Glutamatergic neuron (in vitro differentiated cells): ENCODE measurements around the gene C16orf54. TPM values are rescaled to one million over a fixed set of nuclear protein-coding genes. Genes with fewer than 3 reads are reported as not detected.
"Not testable (repeated sequence)": the region's sequence is repeated elsewhere in the genome, so short reads cannot be mapped to it uniquely, and the experiment has no call there.

ENCODE experiments used
- DNase-seq: peaks from one replicate; pipeline ENCODE4 v3.0.0; 2022
- H3K27ac Mint-ChIP-seq: one replicate; pipeline ENCODE4 v1.8.0; 2020; ENCODE audit warnings: mild to moderate bottlenecking, mixed read lengths, inconsistent platforms; ENCODE audit not compliant: unreplicated experiment
- H3K27me3 Mint-ChIP-seq: one replicate; pipeline ENCODE4 v1.8.0; 2020; ENCODE audit warnings: mild to moderate bottlenecking, moderate library complexity, mixed read lengths, inconsistent platforms; ENCODE audit not compliant: unreplicated experiment
- H3K36me3 Mint-ChIP-seq: one replicate; pipeline ENCODE4 v1.8.0; 2020; ENCODE audit warnings: mild to moderate bottlenecking, mixed read lengths, inconsistent platforms; ENCODE audit not compliant: unreplicated experiment
- H3K4me1 Mint-ChIP-seq: one replicate; pipeline ENCODE4 v1.8.0; 2020; ENCODE audit warnings: mild to moderate bottlenecking, low read depth, mixed read lengths, inconsistent platforms; ENCODE audit not compliant: unreplicated experiment
- H3K4me3 Mint-ChIP-seq: one replicate; pipeline ENCODE4 v1.8.0; 2020; ENCODE audit warnings: mild to moderate bottlenecking, mixed read lengths, inconsistent platforms; ENCODE audit not compliant: unreplicated experiment
- H3K9me3 Mint-ChIP-seq: one replicate; pipeline ENCODE4 v1.8.0; 2020; ENCODE audit warnings: mild to moderate bottlenecking, moderate library complexity, mixed read lengths, inconsistent platforms; ENCODE audit not compliant: unreplicated experiment
- long read RNA-seq: library from polyadenylated mRNA; unstranded; transcript quantifications from one replicate; pipeline ENCODE4 v2.0.0, GENCODE V29; 2020; ENCODE audit not compliant: unreplicated experiment
- total RNA-seq: library from RNA; stranded (reverse); fragmentation: NEBNext Ultra II Directional; extraction: Animal tissue kit (Norgen Biotek cat#: 25700); gene quantifications from one replicate; pipeline ENCODE4 v1.2.1, GENCODE V29; 2021; ENCODE audit not compliant: unreplicated experiment
- TF ChIP-seq, protein P1 (sequence below): fragments of 200-600 bp; sonication (generic); IDR thresholded peaks from one replicate; pipeline ENCODE4 v1.5.0; 2021; ENCODE audit not compliant: partially characterized antibody, unreplicated experiment

Gene C16orf54, protein sequence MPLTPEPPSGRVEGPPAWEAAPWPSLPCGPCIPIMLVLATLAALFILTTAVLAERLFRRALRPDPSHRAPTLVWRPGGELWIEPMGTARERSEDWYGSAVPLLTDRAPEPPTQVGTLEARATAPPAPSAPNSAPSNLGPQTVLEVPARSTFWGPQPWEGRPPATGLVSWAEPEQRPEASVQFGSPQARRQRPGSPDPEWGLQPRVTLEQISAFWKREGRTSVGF
- not detected for total RNA-seq
- long read RNA-seq = 0 reads

DNA sequence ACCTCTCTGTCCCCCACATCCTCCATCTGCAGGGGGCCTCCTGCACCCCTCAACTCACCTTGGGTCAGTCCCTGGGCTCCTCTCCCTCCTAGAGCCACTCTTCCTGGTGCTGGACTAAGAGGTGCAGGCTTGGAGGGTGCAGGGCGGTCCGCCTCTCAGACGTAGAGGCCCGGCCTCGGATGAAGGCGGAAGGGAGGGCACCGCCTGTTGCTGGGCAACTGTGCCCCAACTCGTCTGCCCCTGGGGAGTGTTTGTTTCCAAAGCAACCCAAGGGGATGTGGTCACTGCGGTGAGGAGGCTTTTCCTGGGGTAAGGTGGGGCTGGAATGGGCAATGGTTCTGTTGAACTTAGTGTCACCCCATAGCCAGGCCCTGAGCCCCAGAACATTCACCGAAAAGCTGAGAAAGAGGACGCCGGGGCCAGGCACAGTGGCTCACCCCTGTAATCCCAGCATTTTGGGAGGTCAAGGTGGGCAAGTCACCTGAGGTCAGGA lies at the start of gene C16orf54:
C16orf54 (minus strand) TSS at position 138 of the 493 bp plus-strand sequence. CDS start 1,039 bp downstream, outside the sequence.
- TF ChIP-seq, protein P1, sequence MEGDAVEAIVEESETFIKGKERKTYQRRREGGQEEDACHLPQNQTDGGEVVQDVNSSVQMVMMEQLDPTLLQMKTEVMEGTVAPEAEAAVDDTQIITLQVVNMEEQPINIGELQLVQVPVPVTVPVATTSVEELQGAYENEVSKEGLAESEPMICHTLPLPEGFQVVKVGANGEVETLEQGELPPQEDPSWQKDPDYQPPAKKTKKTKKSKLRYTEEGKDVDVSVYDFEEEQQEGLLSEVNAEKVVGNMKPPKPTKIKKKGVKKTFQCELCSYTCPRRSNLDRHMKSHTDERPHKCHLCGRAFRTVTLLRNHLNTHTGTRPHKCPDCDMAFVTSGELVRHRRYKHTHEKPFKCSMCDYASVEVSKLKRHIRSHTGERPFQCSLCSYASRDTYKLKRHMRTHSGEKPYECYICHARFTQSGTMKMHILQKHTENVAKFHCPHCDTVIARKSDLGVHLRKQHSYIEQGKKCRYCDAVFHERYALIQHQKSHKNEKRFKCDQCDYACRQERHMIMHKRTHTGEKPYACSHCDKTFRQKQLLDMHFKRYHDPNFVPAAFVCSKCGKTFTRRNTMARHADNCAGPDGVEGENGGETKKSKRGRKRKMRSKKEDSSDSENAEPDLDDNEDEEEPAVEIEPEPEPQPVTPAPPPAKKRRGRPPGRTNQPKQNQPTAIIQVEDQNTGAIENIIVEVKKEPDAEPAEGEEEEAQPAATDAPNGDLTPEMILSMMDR = no peak
- Mint-ChIP-seq H3K4me1 (no peaks in the 10 kb centered on the region), H3K27me3 (peaks cover 12% of the 10 kb centered on the region), H3K9me3 (peaks cover 2% of the 10 kb centered on the region), H3K27ac (no peak within 1 kb of the TSS), H3K4me3 (no peak within 1 kb of the TSS), H3K36me3 (no peaks in the 10 kb centered on the region)
- no peak for DNase-seq

DNA sequence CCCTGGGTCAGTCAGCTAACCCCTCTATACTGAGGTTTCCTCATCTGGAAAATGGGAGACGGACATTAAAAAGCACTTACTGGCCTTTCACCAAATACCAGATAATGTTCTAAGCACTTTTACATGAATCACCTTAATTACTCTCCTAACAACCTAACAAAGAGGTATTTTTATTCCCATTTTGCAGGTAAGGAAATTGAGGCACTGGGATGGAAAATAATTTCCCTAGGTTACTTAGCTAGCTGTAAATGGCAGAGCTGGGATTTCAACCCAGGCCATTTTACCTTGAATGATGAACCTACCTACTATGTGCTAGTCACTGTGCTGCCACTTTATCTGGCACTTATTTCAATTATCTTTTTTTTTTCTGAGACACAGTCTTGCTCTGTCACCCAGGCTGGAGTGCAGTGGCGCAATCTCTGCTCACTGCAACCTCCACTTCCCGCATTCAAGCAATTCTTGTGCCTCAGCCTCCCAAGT lies 48.5 kb upstream of the C16orf54 start:
- Mint-ChIP-seq H3K9me3 (peaks cover 2% of the 10 kb centered on the region), H3K36me3 (no peaks in the 10 kb centered on the region), H3K27me3 (peaks cover 5% of the 10 kb centered on the region), H3K4me3 (no peak overlapping the region), H3K27ac (no peak overlapping the region), H3K4me1 (peaks cover 12% of the 10 kb centered on the region)
- TF ChIP-seq, protein P1 = no peak
- no peak for DNase-seq

DNA sequence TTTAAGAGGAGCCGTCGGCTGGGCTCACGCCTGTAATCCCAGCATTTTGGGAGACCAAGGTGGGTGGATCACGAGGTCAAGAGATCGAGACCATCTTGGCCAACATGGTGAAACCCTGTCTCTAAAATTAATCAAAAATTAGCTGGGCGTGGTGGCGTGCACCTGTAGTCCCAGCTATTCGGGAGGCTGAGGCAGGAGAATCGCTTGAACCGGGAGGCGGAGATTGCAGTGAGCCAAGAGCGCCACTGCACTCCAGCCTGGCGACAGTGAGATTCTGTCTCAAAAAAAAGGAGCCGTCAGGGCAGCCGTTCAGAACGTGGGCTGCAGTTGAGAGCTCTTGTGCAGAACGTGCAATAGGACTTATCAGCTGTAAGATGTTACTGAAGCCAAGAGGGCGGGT lies 47.4 kb upstream of the C16orf54 start:
- DNase-seq, H3K9me3 Mint-ChIP-seq, H3K4me3 Mint-ChIP-seq, H3K36me3 Mint-ChIP-seq, H3K27me3 Mint-ChIP-seq: not testable (repeated sequence)
- H3K4me1 Mint-ChIP-seq = peaks cover 12% of the 10 kb centered on the region
- H3K27ac Mint-ChIP-seq = peak overlapping the region; percentile 62

DNA sequence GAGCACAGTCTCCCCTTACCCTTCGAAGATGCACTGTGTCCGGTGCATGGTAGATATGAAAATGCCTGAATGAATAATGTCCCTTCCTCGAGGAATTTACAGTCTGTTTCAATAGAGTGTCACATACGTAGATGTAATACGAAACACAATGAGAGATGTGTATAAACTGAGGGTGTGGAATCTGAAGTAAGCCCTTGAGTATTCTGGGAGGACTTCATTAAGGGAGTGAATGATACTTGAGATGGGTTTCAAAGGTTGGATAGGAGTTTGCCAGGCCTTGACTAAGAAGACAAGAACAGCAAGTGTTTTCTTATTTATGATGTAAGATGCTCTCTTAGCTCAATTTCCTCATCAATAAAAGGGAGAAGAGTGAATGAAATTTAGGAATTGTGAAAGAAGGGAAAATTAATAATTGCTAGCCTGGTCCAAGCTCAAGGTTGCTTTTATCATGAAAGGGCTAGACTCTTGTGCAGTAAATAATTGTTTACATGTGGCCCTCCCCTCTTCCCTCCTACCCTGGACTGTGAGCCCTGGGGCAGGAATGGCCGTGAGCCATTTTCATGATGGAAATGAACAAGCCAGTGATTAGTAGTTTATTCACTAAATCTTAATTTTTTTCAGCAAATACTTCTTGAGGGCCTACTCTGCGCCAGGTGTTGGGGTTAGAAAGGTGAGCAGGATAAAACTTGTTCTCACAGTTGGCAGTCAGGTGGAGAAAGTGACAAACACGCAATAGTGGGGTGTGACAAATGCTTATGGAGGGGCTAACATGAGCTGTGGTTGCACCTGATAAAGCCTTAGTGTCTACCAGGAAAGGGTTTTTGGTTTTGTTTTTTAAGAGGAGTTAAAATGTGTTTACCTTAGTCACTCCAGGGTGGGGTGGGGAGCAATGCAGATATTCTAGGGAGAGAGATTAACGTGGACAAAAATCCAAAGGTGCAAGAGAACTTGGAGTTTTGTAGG lies 46.3 kb upstream of the C16orf54 start:
- no peak for DNase-seq
- H3K9me3 Mint-ChIP-seq = peaks cover 2% of the 10 kb centered on the region
- TF ChIP-seq, protein P1 = no peak

DNA sequence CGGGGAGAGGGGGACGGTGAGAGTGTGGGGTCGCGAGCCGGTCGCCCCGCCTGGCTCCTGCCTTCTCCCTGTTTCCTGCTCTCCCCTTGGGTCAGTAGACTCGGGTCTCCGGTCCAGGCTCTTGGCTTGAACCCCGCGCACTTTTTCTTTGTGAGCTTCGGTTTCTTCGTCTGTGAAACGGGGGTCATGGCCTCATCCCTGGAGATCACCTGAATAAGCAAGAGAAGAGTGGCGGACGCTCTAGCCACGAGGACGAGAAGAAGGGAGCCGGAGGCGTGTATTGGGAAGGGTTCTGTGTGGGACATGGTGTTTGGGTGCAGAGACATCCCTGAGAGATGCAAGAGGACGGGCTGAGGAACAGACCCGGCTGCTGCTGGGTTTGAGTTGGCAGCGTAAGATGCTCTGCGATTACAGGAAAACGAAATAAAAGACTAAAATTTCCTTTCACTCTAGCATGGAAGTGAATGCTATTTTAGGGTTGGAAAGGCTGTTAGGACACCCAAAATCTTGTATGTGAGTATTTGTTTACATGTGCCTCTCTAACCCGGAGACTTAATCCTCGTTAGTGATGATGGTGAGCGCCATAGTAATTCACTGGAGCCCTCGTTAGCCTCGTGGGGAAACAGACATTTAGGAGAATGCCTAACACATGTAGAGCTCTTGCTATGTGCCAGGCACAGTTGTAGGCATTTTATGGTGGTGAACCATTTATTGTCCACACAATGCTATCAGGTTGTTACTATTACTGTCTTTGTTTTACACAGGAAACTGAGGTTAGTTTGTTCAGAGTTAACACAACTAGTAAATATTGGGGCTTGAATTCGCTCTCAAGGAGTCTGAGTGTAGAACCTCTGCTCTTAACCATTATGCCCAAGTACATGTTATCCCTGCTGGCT lies 45.4 kb upstream of the C16orf54 start:
- H3K9me3 Mint-ChIP-seq = peaks cover 2% of the 10 kb centered on the region
- no peaks in the 10 kb centered on the region for H3K36me3 Mint-ChIP-seq
- DNase-seq = no peak
- TF ChIP-seq, protein P1 = no peak
- peak overlapping the region; percentile 92 for H3K4me3 Mint-ChIP-seq
- H3K27ac Mint-ChIP-seq = peak overlapping the region; percentile 37
- H3K27me3 Mint-ChIP-seq = peaks cover 5% of the 10 kb centered on the region
- H3K4me1 Mint-ChIP-seq = peaks cover 12% of the 10 kb centered on the region

More for the DNA sequence above, 46.3 kb upstream of the C16orf54 start:
- Mint-ChIP-seq H3K27me3 (peaks cover 5% of the 10 kb centered on the region), H3K36me3 (no peaks in the 10 kb centered on the region), H3K27ac (no peak overlapping the region), H3K4me1 (peaks cover 12% of the 10 kb centered on the region), H3K4me3 (peak overlapping the region; percentile 92)
